ENCODE measurements around the gene NAB2.
"Not testable (repeated sequence)": the region's sequence is repeated elsewhere in the genome, so short reads cannot be mapped to it uniquely, and the experiment has no call there.

The NAB2 gene
- total RNA-seq: 12.2 to 153 (median 27.6) reads per million in 3 experiments

- peak; percentile 90 for DNase-seq
These were observed at the start of gene NAB2 for GRCh38 chr12:57088354-57089270. Gene NAB2 (plus strand): TSS chr12:57089114. CDS start chr12:57089272, 158 bp downstream.

- DNase-seq: no peak
These were observed 48.7 kb upstream of the NAB2 start for GRCh38 chr12:57040211-57040610.

- no peak for DNase-seq
These were observed 48.2 kb upstream of the NAB2 start for GRCh38 chr12:57040750-57041149.

GRCh38 chr12:57042695-57043094 lies 46.2 kb upstream of the NAB2 start:
- no peak for DNase-seq

- no peak for DNase-seq
These were observed 44.4 kb upstream of the NAB2 start for GRCh38 chr12:57044468-57044867.

GRCh38 chr12:57044889-57045288 lies 44.0 kb upstream of the NAB2 start:
- DNase-seq: no peak

GRCh38 chr12:57046086-57046791 lies 42.7 kb upstream of the NAB2 start:
- DNase-seq: no peak

GRCh38 chr12:57046947-57047890 lies 41.7 kb upstream of the NAB2 start:
- DNase-seq: peak; percentile 17

- DNase-seq: no peak
These were observed 40.9 kb upstream of the NAB2 start for GRCh38 chr12:57047981-57048380.

- DNase-seq: no peak
These were observed 40.3 kb upstream of the NAB2 start for GRCh38 chr12:57048423-57049118.

- no peak for DNase-seq
These were observed 39.8 kb upstream of the NAB2 start for GRCh38 chr12:57049119-57049446.

GRCh38 chr12:57049890-57050289 lies 39.0 kb upstream of the NAB2 start, which contains the start of gene MYO1A:
Gene MYO1A (minus strand): TSS chr12:57050129. CDS start chr12:57048323, 1,806 bp downstream.
- DNase-seq: no peak

GRCh38 chr12:57051011-57051410 lies 37.9 kb upstream of the NAB2 start:
- no peak for DNase-seq

- DNase-seq: not testable (repeated sequence)
These were observed 35.8 kb upstream of the NAB2 start for GRCh38 chr12:57053146-57053545.

- DNase-seq: not testable (repeated sequence)
These were observed 35.0 kb upstream of the NAB2 start for GRCh38 chr12:57053901-57054300.

GRCh38 chr12:57055824-57056223 lies 33.1 kb upstream of the NAB2 start:
- no peak for DNase-seq

GRCh38 chr12:57057067-57057751 lies 31.7 kb upstream of the NAB2 start:
- DNase-seq: no peak

GRCh38 chr12:57058454-57058853 lies 30.5 kb upstream of the NAB2 start:
- no peak for DNase-seq

- peak; percentile 85 for DNase-seq
These were observed 24.8 kb upstream of the NAB2 start for GRCh38 chr12:57063991-57064685.

- DNase-seq: no peak
These were observed 22.7 kb upstream of the NAB2 start for GRCh38 chr12:57066245-57066644.

- peak; percentile 73 for DNase-seq
These were observed 19.4 kb upstream of the NAB2 start for GRCh38 chr12:57069523-57069922.
